ENCODE measurements around the gene MS4A10. TPM values are rescaled to one million over a fixed set of nuclear protein-coding genes. Genes with fewer than 3 reads are reported as not detected.

Gene MS4A10
- total RNA-seq, 2 donors from 2014 or later: 0.45 TPM; not detected in 1

GRCh38 chr11:60844045-60844869 is 59.1 kb downstream of the MS4A10 start:
- intact Hi-C loops (cut with DNase I): loop anchor here (5.0 kb wide), 1 partner anchor 33 kb away; no protein-coding TSS in a partner anchor
- H3K36me3 ChIP-seq: peaks cover 0 to 4% of the 10 kb centered on the region in 2 donors
- TF ChIP-seq POLR2AphosphoS5 (IDR thresholded peaks at IDR 0.05): no peak
- no peak for TF ChIP-seq POLR2A (IDR thresholded peaks at IDR 0.05)
- TF ChIP-seq CTCF (IDR thresholded peaks at IDR 0.05): no peak
- 45% methylated on average over 10 of the region's 10 CpGs for WGBS
- H3K4me1 ChIP-seq (replicated peaks): peaks cover 22% of the 10 kb centered on the region
- no peak for DNase-seq (ENCODE audit: low spot score)
- H3K9me3 ChIP-seq: no peaks in the 10 kb centered on the region
- no peaks in the 10 kb centered on the region for H3K27me3 ChIP-seq (replicated peaks; ENCODE audit: insufficient read depth)
- H3K4me3 ChIP-seq: peak overlapping the region in 1 of 2 donors; percentile 63
- peak overlapping the region; percentile 70 to 79 for H3K27ac ChIP-seq

GRCh38 chr11:60844870-60845221 is 59.7 kb downstream of the MS4A10 start:
- intact Hi-C loops (cut with DNase I): loop anchor here (5.0 kb wide), 1 partner anchor 32 kb away; no protein-coding TSS in a partner anchor
- Histone ChIP-seq H3K4me1 (replicated peaks) (peaks cover 22% of the 10 kb centered on the region), H3K27me3 (replicated peaks; ENCODE audit: insufficient read depth) (no peaks in the 10 kb centered on the region), H3K9me3 (no peaks in the 10 kb centered on the region), H3K36me3 (peaks cover 0 to 4% of the 10 kb centered on the region in 2 donors), H3K4me3 (no peak overlapping the region), H3K27ac (peak overlapping the region; percentile 47 to 79)
- WGBS: 17% methylated on average over 4 of the region's 4 CpGs
- peak; percentile 89 for TF ChIP-seq POLR2AphosphoS5 (IDR thresholded peaks at IDR 0.05)
- TF ChIP-seq POLR2A (IDR thresholded peaks at IDR 0.05): no peak
- peak; percentile 74 for DNase-seq (ENCODE audit: low spot score)

- Histone ChIP-seq H3K9me3 (no peaks in the 10 kb centered on the region), H3K4me1 (replicated peaks) (peaks cover 22% of the 10 kb centered on the region), H3K27me3 (replicated peaks; ENCODE audit: insufficient read depth) (no peaks in the 10 kb centered on the region), H3K27ac (peak overlapping the region in 1 of 2 donors; percentile 55), H3K4me3 (peak overlapping the region in 1 of 2 donors; percentile 3), H3K36me3 (peaks cover 1 to 6% of the 10 kb centered on the region in 2 donors)
- DNase-seq (ENCODE audit: low spot score): no peak
- intact Hi-C loops (cut with DNase I): no loop called here
- 58% methylated on average over 8 of the region's 8 CpGs for WGBS
- TF ChIP-seq POLR2A (IDR thresholded peaks at IDR 0.05) (no peak), POLR2AphosphoS5 (IDR thresholded peaks at IDR 0.05) (no peak), CTCF (IDR thresholded peaks at IDR 0.05) (no peak)
Observed at GRCh38 chr11:60845338-60845737, 60.2 kb downstream of the MS4A10 start.

GRCh38 chr11:60847281-60847680 is 62.1 kb downstream of the MS4A10 start:
- 69% methylated on average over 13 of the region's 13 CpGs for WGBS
- no peaks in the 10 kb centered on the region for H3K27me3 ChIP-seq (replicated peaks; ENCODE audit: insufficient read depth)
- no peak for TF ChIP-seq POLR2A (IDR thresholded peaks at IDR 0.05)
- no peak for TF ChIP-seq POLR2AphosphoS5 (IDR thresholded peaks at IDR 0.05)
- no peak for TF ChIP-seq CTCF (IDR thresholded peaks at IDR 0.05)
- H3K9me3 ChIP-seq: no peaks in the 10 kb centered on the region
- H3K4me1 ChIP-seq (replicated peaks): peaks cover 22% of the 10 kb centered on the region
- DNase-seq (ENCODE audit: low spot score): no peak
- intact Hi-C loops (cut with DNase I): no loop called here
- no peak overlapping the region for H3K27ac ChIP-seq
- no peak overlapping the region for H3K4me3 ChIP-seq
- peaks cover 3 to 10% of the 10 kb centered on the region in 2 donors for H3K36me3 ChIP-seq

- no peaks in the 10 kb centered on the region for H3K9me3 ChIP-seq
- H3K36me3 ChIP-seq: peaks cover 3 to 10% of the 10 kb centered on the region in 2 donors
- H3K27ac ChIP-seq: no peak overlapping the region
- no peaks in the 10 kb centered on the region for H3K27me3 ChIP-seq (replicated peaks; ENCODE audit: insufficient read depth)
- H3K4me3 ChIP-seq: no peak overlapping the region
- peaks cover 21% of the 10 kb centered on the region for H3K4me1 ChIP-seq (replicated peaks)
- 90% methylated on average over 12 of the region's 12 CpGs for WGBS
- TF ChIP-seq CTCF (IDR thresholded peaks at IDR 0.05): no peak
- TF ChIP-seq POLR2A (IDR thresholded peaks at IDR 0.05): no peak
- TF ChIP-seq POLR2AphosphoS5 (IDR thresholded peaks at IDR 0.05): no peak
- no peak for DNase-seq (ENCODE audit: low spot score)
- intact Hi-C loops (cut with DNase I): no loop called here
Observed at GRCh38 chr11:60847896-60848295, 62.8 kb downstream of the MS4A10 start.
